Measurements from ENCODE around the gene GARNL3. TPM values are rescaled to one million over a fixed set of nuclear protein-coding genes. Genes with fewer than 3 reads are reported as not detected.

The GARNL3 gene
- total RNA-seq, 1 donor from 2014 or later, result 76.4 TPM

GRCh38 chr9:127405344-127406125 is 141.0 kb downstream of the GARNL3 start:
- no peak for DNase-seq

- DNase-seq, result no peak
Measured at GRCh38 chr9:127406799-127407491, 142.4 kb downstream of the GARNL3 start.

- no peak for DNase-seq
Measured at GRCh38 chr9:127407492-127407843, 142.9 kb downstream of the GARNL3 start.

- no peak for DNase-seq
Measured at GRCh38 chr9:127411122-127411521, 146.5 kb downstream of the GARNL3 start.

- DNase-seq, result no peak
Measured at GRCh38 chr9:127415141-127415540, 150.6 kb downstream of the GARNL3 start.

- DNase-seq, result no peak
Measured at GRCh38 chr9:127415657-127416056, 151.1 kb downstream of the GARNL3 start.

GRCh38 chr9:127417131-127418036 is 152.8 kb downstream of the GARNL3 start:
- no peak for DNase-seq

- no peak for DNase-seq
Measured at GRCh38 chr9:127418037-127418471, 153.5 kb downstream of the GARNL3 start.

- no peak for DNase-seq
Measured at GRCh38 chr9:127419348-127419747, 154.8 kb downstream of the GARNL3 start.

- no peak for DNase-seq
Measured at GRCh38 chr9:127421057-127421456, 156.5 kb downstream of the GARNL3 start.

- no peak for DNase-seq
Measured at GRCh38 chr9:127422133-127422782, 157.7 kb downstream of the GARNL3 start.

- no peak for DNase-seq
Measured at GRCh38 chr9:127422787-127423186, 158.2 kb downstream of the GARNL3 start.

- DNase-seq, result no peak
Measured at GRCh38 chr9:127423476-127423933, 158.9 kb downstream of the GARNL3 start.

GRCh38 chr9:127423934-127424675 is 159.5 kb downstream of the GARNL3 start, which contains the start of gene ZNF79:
Gene ZNF79, plus strand, starts transcription at chr9:127424382. Its CDS starts 406 bp downstream, at chr9:127424788.
- peak; percentile 88 for DNase-seq

- no peak for DNase-seq
Measured at GRCh38 chr9:127424676-127424999, 160.1 kb downstream of the GARNL3 start.

GRCh38 chr9:127426756-127427155 is 162.2 kb downstream of the GARNL3 start:
- no peak for DNase-seq

- DNase-seq, result no peak
Measured at GRCh38 chr9:127428348-127428747, 163.8 kb downstream of the GARNL3 start.

GRCh38 chr9:127430415-127430814 is 165.8 kb downstream of the GARNL3 start:
- no peak for DNase-seq

- no peak for DNase-seq
Measured at GRCh38 chr9:127437497-127438264, 173.1 kb downstream of the GARNL3 start.

- no peak for DNase-seq
Measured at GRCh38 chr9:127438394-127438793, 173.8 kb downstream of the GARNL3 start.

Data from occipital lobe (tissue), 2 donors.